Measurements from ENCODE around the gene STX8.

Gene STX8

DNA sequence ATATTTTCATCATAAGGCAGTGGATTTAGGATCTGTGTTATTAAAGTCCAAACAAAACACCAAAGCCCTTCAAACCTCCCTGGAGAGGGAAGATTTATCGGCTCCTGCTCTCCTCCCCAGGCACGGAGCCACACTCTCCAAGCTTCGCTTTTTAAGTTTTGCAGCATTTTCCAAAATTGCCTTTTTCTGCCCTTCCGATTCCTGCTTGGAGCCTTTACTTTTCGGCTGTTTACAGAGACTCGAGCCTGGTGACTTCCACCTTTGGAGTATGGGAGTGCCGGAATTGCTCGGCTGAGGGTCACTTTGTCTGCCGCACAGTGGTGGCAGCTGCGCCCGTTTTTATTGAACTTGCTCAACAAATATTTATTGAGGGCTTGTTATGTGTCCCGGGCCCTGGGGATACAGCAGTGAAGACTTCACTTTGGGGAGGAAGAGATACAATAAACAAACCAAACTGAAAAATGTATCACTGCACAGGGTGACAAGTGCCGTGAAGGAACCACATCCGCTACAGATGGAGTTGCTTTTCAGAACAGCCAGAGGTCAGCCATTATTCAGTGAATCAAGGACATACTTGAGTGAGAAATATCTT lies 368.8 kb downstream of the STX8 start:
- no peak for TF ChIP-seq CTCF (IDR thresholded peaks at IDR 0.05; ENCODE audit: borderline replicate concordance, control extremely low read depth, extremely low read depth, insufficient read depth, missing control alignments)
- DNase-seq (ENCODE audit: low spot score), result no peak
- in situ Hi-C loops (cut with MboI; ENCODE audit: low sequenced_read_pairs, unreplicated experiment), result no loop called here

- no peak for DNase-seq (ENCODE audit: low spot score)
- in situ Hi-C loops (cut with MboI; ENCODE audit: low sequenced_read_pairs, unreplicated experiment), result no loop called here
Measured at GRCh38 chr17:9206410-9206703, 369.3 kb downstream of the STX8 start.

DNA sequence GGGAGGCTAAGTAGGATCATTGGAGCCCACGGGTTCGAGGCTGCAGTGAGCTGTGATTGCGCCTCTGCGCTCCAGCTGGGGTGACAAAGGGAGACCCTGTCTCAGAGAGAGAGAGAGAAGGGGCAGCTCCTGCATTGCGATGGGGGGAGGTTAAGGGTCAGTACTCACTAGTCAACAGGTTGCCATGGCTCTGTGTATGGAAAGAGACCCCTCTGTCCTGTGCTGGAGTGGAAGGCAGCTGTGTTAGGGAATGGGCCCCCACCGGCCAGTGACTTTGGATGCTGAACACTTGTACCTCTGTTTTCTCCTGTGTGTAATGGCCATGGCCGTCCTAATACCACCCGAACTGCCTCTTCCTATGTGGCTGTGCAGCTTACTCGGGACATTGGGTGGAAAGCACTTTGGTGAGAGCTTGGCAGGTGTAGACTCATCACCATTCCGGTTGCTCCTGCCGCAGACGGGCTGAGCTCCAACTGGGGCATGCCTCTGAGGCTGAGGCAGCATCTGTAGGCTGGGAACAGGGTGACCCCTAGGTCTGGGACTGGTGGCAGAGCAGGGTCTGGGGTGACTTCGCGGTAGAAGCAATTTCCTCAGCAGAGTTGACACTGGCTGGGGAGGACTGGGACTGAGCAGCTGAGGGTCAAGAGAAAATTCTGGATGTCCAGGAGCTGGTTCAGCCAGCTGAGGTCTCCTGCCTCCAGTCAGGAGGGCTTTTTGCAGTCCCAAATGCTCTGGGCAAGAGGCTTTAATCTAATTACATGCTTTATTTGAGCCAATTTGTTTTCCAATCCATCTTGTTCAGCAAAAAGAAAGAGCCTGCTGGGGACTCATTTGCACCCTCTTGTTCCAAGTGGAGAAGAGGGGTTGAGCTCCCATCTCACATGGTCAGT lies 369.9 kb downstream of the STX8 start:
- no peak for DNase-seq (ENCODE audit: low spot score)
- in situ Hi-C loops (cut with MboI; ENCODE audit: low sequenced_read_pairs, unreplicated experiment), result no loop called here
- no peak for TF ChIP-seq CTCF (IDR thresholded peaks at IDR 0.05; ENCODE audit: borderline replicate concordance, control extremely low read depth, extremely low read depth, insufficient read depth, missing control alignments)

More at GRCh38 chr17:9206410-9206703, 369.3 kb downstream of the STX8 start:
- no peak for TF ChIP-seq CTCF (IDR thresholded peaks at IDR 0.05; ENCODE audit: borderline replicate concordance, control extremely low read depth, extremely low read depth, insufficient read depth, missing control alignments)

DNA sequence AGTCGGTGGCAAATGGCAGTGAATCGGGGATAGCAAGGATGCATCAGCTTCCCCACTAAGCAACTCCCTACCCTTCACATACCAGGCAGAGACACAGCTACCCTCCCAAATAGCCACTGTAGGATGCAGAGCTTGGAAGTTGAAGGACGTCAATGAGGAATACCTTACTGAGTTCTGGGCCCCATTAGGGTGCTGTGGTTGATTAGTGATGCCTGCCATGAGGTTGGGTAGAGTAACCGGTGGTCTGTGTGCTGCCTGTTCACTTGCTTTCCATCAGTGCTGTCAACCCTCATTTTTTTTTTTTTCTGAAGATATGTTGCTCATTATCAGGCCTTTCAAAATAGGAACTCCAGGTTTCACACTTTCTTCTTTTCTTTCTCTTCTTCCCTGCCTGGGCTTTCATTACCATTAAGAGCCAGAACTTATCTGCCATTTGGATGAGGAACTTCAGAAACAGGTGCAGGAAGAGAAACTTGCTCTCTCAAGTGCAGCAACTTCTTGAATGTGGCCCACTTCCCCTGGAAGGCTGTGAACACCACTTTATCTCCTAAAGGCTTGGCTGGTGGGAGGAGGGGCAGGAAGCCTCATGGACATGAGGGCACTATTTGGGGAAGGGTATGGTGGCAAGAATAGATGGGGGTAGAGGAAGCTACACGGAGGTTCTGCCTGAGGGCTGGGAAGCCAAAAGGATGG lies 370.8 kb downstream of the STX8 start:
- no peak for TF ChIP-seq CTCF (IDR thresholded peaks at IDR 0.05; ENCODE audit: borderline replicate concordance, control extremely low read depth, extremely low read depth, insufficient read depth, missing control alignments)

DNA sequence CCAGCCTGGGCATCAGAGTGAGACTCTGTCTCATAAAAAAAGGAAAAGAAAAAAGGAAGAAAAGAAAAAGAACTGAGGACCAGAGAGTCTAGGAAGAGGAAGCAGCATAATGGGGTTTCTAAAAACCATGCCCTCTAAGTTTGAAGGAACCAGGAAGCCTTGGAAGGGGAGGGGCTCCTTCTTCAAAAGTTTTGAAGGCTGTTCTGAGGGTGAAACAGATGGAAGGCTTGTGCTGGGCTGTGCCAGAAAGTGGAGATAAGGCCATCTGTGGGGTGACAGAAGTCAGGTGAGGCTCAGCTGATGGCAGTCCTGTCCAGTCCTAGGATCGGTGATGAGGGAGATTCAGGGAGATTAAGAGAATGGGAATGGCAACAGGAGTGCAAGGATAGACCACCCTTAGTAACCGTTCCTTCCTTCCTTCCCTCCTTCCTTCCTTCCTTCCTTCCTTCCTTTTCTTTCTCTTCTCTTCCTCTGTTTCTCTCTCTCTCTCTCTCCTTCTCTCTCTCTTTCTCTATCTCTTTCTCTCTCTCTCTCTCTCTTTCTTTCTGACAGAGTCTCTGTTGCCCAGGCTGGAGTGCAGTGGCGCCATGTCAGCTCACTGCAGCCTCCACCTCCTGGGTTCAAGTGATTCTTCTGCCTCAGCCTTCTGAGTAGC lies 371.7 kb downstream of the STX8 start:
- DNase-seq (ENCODE audit: low spot score), result no peak
- in situ Hi-C loops (cut with MboI; ENCODE audit: low sequenced_read_pairs, unreplicated experiment), result no loop called here
- TF ChIP-seq CTCF (IDR thresholded peaks at IDR 0.05; ENCODE audit: borderline replicate concordance, control extremely low read depth, extremely low read depth, insufficient read depth, missing control alignments), result no peak

More for the DNA sequence above, 370.8 kb downstream of the STX8 start:
- in situ Hi-C loops (cut with MboI; ENCODE audit: low sequenced_read_pairs, unreplicated experiment), result no loop called here
- no peak for DNase-seq (ENCODE audit: low spot score)

DNA sequence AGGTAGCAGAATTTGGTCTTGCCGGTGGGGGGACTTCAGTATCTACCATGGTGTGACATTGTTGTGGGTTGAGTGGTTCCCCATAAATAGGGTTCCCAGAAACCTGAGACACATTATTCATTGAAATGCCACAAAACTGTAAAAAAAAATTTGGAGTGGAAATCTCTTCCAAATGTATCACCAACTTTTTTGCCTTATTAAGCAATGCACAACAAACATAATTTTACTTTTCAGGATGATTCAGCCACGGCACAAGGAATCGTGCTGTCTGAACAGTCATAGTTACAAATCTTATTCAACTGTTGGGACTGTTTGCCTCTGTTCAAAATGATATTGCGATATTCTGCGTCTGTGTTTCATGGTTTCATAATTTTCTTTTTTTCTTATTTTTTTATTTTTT lies 373.1 kb downstream of the STX8 start:
- TF ChIP-seq CTCF (IDR thresholded peaks at IDR 0.05; ENCODE audit: borderline replicate concordance, control extremely low read depth, extremely low read depth, insufficient read depth, missing control alignments), result no peak
- in situ Hi-C loops (cut with MboI; ENCODE audit: low sequenced_read_pairs, unreplicated experiment), result no loop called here
- DNase-seq (ENCODE audit: low spot score), result no peak
